ENCODE measurements around the gene ITGB7. TPM values are rescaled to one million over a fixed set of nuclear protein-coding genes. Genes with fewer than 3 reads are reported as not detected.
A peak's percentile ranks its signal among the peaks of the same experiment; 100 is the strongest.

Gene ITGB7
- total and polyA plus RNA-seq, 9 of the 15 experiments (the other 6 are each of a cell fraction or from before 2014, with no cell fraction given), result 0.06 to 2.0 (median 0.67) TPM

GRCh38 chr12:53213348-53213747 lies 6.3 kb upstream of the ITGB7 start (continued):
- TF ChIP-seq, protein P1, sequence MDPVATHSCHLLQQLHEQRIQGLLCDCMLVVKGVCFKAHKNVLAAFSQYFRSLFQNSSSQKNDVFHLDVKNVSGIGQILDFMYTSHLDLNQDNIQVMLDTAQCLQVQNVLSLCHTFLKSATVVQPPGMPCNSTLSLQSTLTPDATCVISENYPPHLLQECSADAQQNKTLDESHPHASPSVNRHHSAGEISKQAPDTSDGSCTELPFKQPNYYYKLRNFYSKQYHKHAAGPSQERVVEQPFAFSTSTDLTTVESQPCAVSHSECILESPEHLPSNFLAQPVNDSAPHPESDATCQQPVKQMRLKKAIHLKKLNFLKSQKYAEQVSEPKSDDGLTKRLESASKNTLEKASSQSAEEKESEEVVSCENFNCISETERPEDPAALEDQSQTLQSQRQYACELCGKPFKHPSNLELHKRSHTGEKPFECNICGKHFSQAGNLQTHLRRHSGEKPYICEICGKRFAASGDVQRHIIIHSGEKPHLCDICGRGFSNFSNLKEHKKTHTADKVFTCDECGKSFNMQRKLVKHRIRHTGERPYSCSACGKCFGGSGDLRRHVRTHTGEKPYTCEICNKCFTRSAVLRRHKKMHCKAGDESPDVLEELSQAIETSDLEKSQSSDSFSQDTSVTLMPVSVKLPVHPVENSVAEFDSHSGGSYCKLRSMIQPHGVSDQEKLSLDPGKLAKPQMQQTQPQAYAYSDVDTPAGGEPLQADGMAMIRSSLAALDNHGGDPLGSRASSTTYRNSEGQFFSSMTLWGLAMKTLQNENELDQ (CRISPR knock-in tag; IDR thresholded peaks at IDR 0.05; ENCODE audit: borderline replicate concordance), result no peak
- TF ChIP-seq ZNF324 (CRISPR knock-in tag; IDR thresholded peaks at IDR 0.05), result no peak
- TF ChIP-seq, protein P2, sequence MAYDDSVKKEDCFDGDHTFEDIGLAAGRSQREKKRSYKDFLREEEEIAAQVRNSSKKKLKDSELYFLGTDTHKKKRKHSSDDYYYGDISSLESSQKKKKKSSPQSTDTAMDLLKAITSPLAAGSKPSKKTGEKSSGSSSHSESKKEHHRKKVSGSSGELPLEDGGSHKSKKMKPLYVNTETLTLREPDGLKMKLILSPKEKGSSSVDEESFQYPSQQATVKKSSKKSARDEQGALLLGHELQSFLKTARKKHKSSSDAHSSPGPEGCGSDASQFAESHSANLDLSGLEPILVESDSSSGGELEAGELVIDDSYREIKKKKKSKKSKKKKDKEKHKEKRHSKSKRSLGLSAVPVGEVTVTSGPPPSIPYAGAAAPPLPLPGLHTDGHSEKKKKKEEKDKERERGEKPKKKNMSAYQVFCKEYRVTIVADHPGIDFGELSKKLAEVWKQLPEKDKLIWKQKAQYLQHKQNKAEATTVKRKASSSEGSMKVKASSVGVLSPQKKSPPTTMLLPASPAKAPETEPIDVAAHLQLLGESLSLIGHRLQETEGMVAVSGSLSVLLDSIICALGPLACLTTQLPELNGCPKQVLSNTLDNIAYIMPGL (CRISPR knock-in tag; IDR thresholded peaks at IDR 0.05), result no peak
- TF ChIP-seq OTX1 (CRISPR knock-in tag; IDR thresholded peaks at IDR 0.05), result no peak
- TF ChIP-seq ZNF778 (CRISPR knock-in tag; IDR thresholded peaks at IDR 0.05), result no peak
- no peak for TF ChIP-seq ILK (tag; IDR thresholded peaks at IDR 0.05; ENCODE audit: borderline replicate concordance, low read depth)
- TF ChIP-seq TGIF2 (CRISPR knock-in tag; IDR thresholded peaks at IDR 0.05), result no peak
- TF ChIP-seq ZNF12 (CRISPR knock-in tag; IDR thresholded peaks at IDR 0.05), result no peak
- TF ChIP-seq ZNF121 (CRISPR knock-in tag; conservative IDR thresholded peaks at IDR 0.05), result no peak
- TF ChIP-seq CTBP1 (IDR thresholded peaks at IDR 0.05; ENCODE audit: borderline replicate concordance), result peak; percentile 70; the same call in 1 of the 2 replicates
- no peak for TF ChIP-seq TEAD2 (tag; IDR thresholded peaks at IDR 0.05)
- no peak for TF ChIP-seq EZH2 (IDR thresholded peaks at IDR 0.05; ENCODE audit: borderline replicate concordance, low read depth, low read length)
- TF ChIP-seq ZNF76 (CRISPR knock-in tag; IDR thresholded peaks at IDR 0.05; ENCODE audit: borderline replicate concordance), result no peak
- TF ChIP-seq ZNF146 (CRISPR knock-in tag; IDR thresholded peaks at IDR 0.05; ENCODE audit: unreplicated experiment), result no peak
- TF ChIP-seq MED1 (CRISPR knock-in tag; IDR thresholded peaks at IDR 0.05; ENCODE audit: borderline replicate concordance), result no peak
- no peak for TF ChIP-seq GTF2A2 (tag; IDR thresholded peaks at IDR 0.05)
- TF ChIP-seq NBN (IDR thresholded peaks at IDR 0.05; ENCODE audit: low read depth), result 0 out of 2 replicates have a peak, but pooled peaks have one; percentile 35
- no peak for TF ChIP-seq ARID1B (IDR thresholded peaks at IDR 0.05)
- TF ChIP-seq NCOR1 (IDR thresholded peaks at IDR 0.05), result no peak
- TF ChIP-seq KAT8 (IDR thresholded peaks at IDR 0.05; ENCODE audit: low read depth), result no peak
- no peak for TF ChIP-seq CEBPG (CRISPR knock-in tag; IDR thresholded peaks at IDR 0.05)
- TF ChIP-seq CEBPG (tag; conservative IDR thresholded peaks at IDR 0.05 in 1 of 2, IDR thresholded peaks at IDR 0.05 in 1 of 2), result no peak
- no peak for TF ChIP-seq MIER1 (IDR thresholded peaks at IDR 0.05; ENCODE audit: low read depth)
- peak; percentile 99 for TF ChIP-seq ARID2 (IDR thresholded peaks at IDR 0.05)
- no peak for TF ChIP-seq HMG20A (CRISPR knock-in tag; conservative IDR thresholded peaks at IDR 0.05)
- TF ChIP-seq TCFL5 (CRISPR knock-in tag; conservative IDR thresholded peaks at IDR 0.05), result no peak
- 0 out of 2 replicates have a peak, but pooled peaks have one; percentile 54 for TF ChIP-seq HLTF (IDR thresholded peaks at IDR 0.05)
